Bronchial epithelial cell (primary cell): ENCODE data around the gene ABHD16A. TPM values are rescaled to one million over a fixed set of nuclear protein-coding genes. Genes with fewer than 3 reads are reported as not detected.

ENCODE experiments used
- DNase-seq: peaks from one replicate; pipeline ENCODE4 v3.0.0-alpha.2; 2010; ENCODE audit warnings: low read depth
- FAIRE-seq: peaks from 2 replicates; lab custom pipeline; 2011; peaks lifted over from hg19 to GRCh38; lab: Jason Lieb, UNC
- H3K27me3 ChIP-seq: 2 replicates; pipeline ENCODE4 v1.5.1; 2011; ENCODE audit warnings: low read length; ENCODE audit not compliant: control insufficient read depth, insufficient read depth
- H3K36me3 ChIP-seq: 2 replicates; pipeline ENCODE4 v1.5.1; 2011; ENCODE audit warnings: low read length; ENCODE audit not compliant: control insufficient read depth, insufficient read depth
- H3K4me3 ChIP-seq: 2 replicates; pipeline ENCODE4 v1.5.1; 2011; ENCODE audit warnings: mild to moderate bottlenecking, low read depth, low read length, control low read depth
- CTCF ChIP-seq: IDR thresholded peaks from 2 replicates; pipeline ENCODE4 v1.5.1; 2011; ENCODE audit warnings: mild to moderate bottlenecking, moderate library complexity, low read length, control low read depth, inconsistent platforms; ENCODE audit not compliant: insufficient read depth, severe bottlenecking
- total RNA-seq: library from RNA; depleted of rRNA; stranded (reverse); fragments of >200 nt; gene quantifications from 2 replicates; pipeline ENCODE4 v1.2.1, GENCODE V29; 2014

ABHD16A gene
- total RNA-seq, 1 donor from 2014 or later: 32.9 TPM

- Histone ChIP-seq H3K27me3 (no peaks in the 10 kb centered on the region), H3K36me3 (peaks cover 17% of the 10 kb centered on the region), H3K4me3 (no peak overlapping the region)
- DNase-seq (no peak), FAIRE-seq (no peak)
- TF ChIP-seq CTCF: no peak
Observed at GRCh38 chr6:31737315-31737990, 34.3 kb upstream of the ABHD16A start.

- TF ChIP-seq CTCF: no peak
- FAIRE-seq (no peak), DNase-seq (no peak)
- H3K4me3 ChIP-seq: peak overlapping the region; percentile 52
- peaks cover 20% of the 10 kb centered on the region for H3K36me3 ChIP-seq
- H3K27me3 ChIP-seq: no peaks in the 10 kb centered on the region
Observed at GRCh38 chr6:31736768-31737314, 33.7 kb upstream of the ABHD16A start.

GRCh38 chr6:31736021-31736767, 33.1 kb upstream of the ABHD16A start, which contains the start of gene CLIC1:
CLIC1 (minus strand) TSS chr6:31736530; CDS start chr6:31736300, 230 bp downstream.
- Histone ChIP-seq H3K36me3 (peaks cover 19% of the 10 kb centered on the region), H3K27me3 (no peaks in the 10 kb centered on the region), H3K4me3 (peak within 1 kb of the TSS; percentile 52)
- no peak for FAIRE-seq
- peak; percentile 76 for DNase-seq
- no peak for TF ChIP-seq CTCF

GRCh38 chr6:31734821-31735406, 31.8 kb upstream of the ABHD16A start:
- DNase-seq: peak; percentile 86
- H3K4me3 ChIP-seq: peak overlapping the region; percentile 52
- peaks cover 21% of the 10 kb centered on the region for H3K36me3 ChIP-seq
- TF ChIP-seq CTCF: no peak
- FAIRE-seq: no peak
- H3K27me3 ChIP-seq: no peaks in the 10 kb centered on the region

- DNase-seq: no peak
- H3K4me3 ChIP-seq: peak overlapping the region; percentile 52
- TF ChIP-seq CTCF: no peak
- FAIRE-seq: no peak
- H3K36me3 ChIP-seq: peaks cover 21% of the 10 kb centered on the region
- no peaks in the 10 kb centered on the region for H3K27me3 ChIP-seq
Observed at GRCh38 chr6:31734247-31734820, 31.2 kb upstream of the ABHD16A start.
